CD14-positive monocyte (primary cell): ENCODE results near the gene TICRR. TPM values are rescaled to one million over a fixed set of nuclear protein-coding genes. Genes with fewer than 3 reads are reported as not detected.
A peak's percentile ranks its signal among the peaks of the same experiment; 100 is the strongest.

Experiments
- DNase-seq, 3 donors: peaks; one replicate each; pipeline ENCODE4 v3.0.0-alpha.2; 2011 to 2022
- H2AFZ ChIP-seq: 2 replicates; pipeline ENCODE4 v1.6.0; 2012; ENCODE audit warnings: mild to moderate bottlenecking, low read depth, low read length, inconsistent platforms; ENCODE audit not compliant: insufficient read depth, poor library complexity, severe bottlenecking
- H3K27ac ChIP-seq, 2 donors: 1 replicate in 1 of 2; 2 replicates in 1 of 2; pipeline ENCODE4 v1.5.1; 2012 to 2013; ENCODE audit warnings: low read length in 2 of 2, control low read depth in 1 of 2, inconsistent platforms in 1 of 2, low read depth in 1 of 2, mild to moderate bottlenecking in 1 of 2
- H3K27me3 ChIP-seq, 2 donors: one replicate each; pipeline versions ENCODE4 v1.6.0 to v1.6.1; 2011 to 2013; ENCODE audit warnings: low read length in 2 of 2; ENCODE audit not compliant: control insufficient read depth in 2 of 2, insufficient read depth in 2 of 2
- H3K36me3 ChIP-seq, 2 donors: replicated peaks in 1 of 2; 1 replicate in 1 of 2; 2 replicates in 1 of 2; pipeline versions ENCODE4 v1.5.1 to v1.6.1; 2012 to 2013; ENCODE audit warnings: low read length in 2 of 2, control low read depth in 1 of 2, inconsistent platforms in 1 of 2, mild to moderate bottlenecking in 1 of 2; ENCODE audit not compliant: insufficient read depth in 2 of 2, control insufficient read depth in 1 of 2
- H3K4me1 ChIP-seq, 2 donors: 1 replicate in 1 of 2; 2 replicates in 1 of 2; pipeline versions ENCODE4 v1.5.1 to v1.6.1; 2012 to 2013; ENCODE audit warnings: low read length in 2 of 2, control low read depth in 1 of 2, inconsistent platforms in 1 of 2, mild to moderate bottlenecking in 1 of 2, moderate library complexity in 1 of 2; ENCODE audit not compliant: insufficient read depth in 2 of 2, control insufficient read depth in 1 of 2
- H3K4me2 ChIP-seq: replicated peaks from 2 replicates; pipeline ENCODE3; 2012; ENCODE audit warnings: low read length, moderate library complexity, mild to moderate bottlenecking; ENCODE audit not compliant: poor library complexity, severe bottlenecking; ENCODE audit errors: extremely low read depth
- H3K4me3 ChIP-seq, 3 experiments: fragments of 200-600 bp in 1 of 3; sonication (generic) in 1 of 3; replicated peaks in 1 of 3; 1 replicate in 2 of 3; 2 replicates in 1 of 3; pipeline ENCODE4 v1.5.1; 2011 to 2013; ENCODE audit warnings: low read length in 3 of 3, mild to moderate bottlenecking in 3 of 3, control low read depth in 2 of 3, low read depth in 2 of 3, inconsistent platforms in 1 of 3, moderate library complexity in 1 of 3
- H3K79me2 ChIP-seq: 2 replicates; pipeline ENCODE4 v1.6.0; 2012; ENCODE audit warnings: mild to moderate bottlenecking, control low read depth, inconsistent platforms, low read length, moderate library complexity; ENCODE audit not compliant: insufficient read depth
- H3K9ac ChIP-seq: 2 replicates; pipeline ENCODE4 v1.6.0; 2017; ENCODE audit warnings: low read length, mild to moderate bottlenecking; ENCODE audit not compliant: insufficient read depth, poor library complexity, severe bottlenecking
- H3K9me3 ChIP-seq, 2 donors: replicated peaks in 1 of 2; 1 replicate in 1 of 2; 2 replicates in 1 of 2; pipeline versions ENCODE4 v1.5.1 to v1.6.1; 2012 to 2013; ENCODE audit warnings: low read length in 2 of 2, control low read depth in 1 of 2; ENCODE audit not compliant: control insufficient read depth in 1 of 2, insufficient read depth in 1 of 2
- H4K20me1 ChIP-seq: 2 replicates; pipeline ENCODE4 v1.6.0; 2012; ENCODE audit warnings: mild to moderate bottlenecking, low read length, control low read depth, moderate library complexity; ENCODE audit not compliant: insufficient read depth
- H3K27ac Mint-ChIP-seq, 7 donors: one replicate each; pipeline ENCODE4 v1.8.0; 2020; ENCODE audit warnings: mild to moderate bottlenecking in 7 of 7, mixed read lengths in 7 of 7, moderate library complexity in 6 of 7, inconsistent platforms in 2 of 7
- H3K27me3 Mint-ChIP-seq, 3 donors: one replicate each; pipeline ENCODE4 v1.8.0; 2021 to 2022; ENCODE audit warnings: low read depth in 3 of 3, mild to moderate bottlenecking in 3 of 3, mixed read lengths in 3 of 3, moderate library complexity in 3 of 3, inconsistent platforms in 1 of 3
- H3K36me3 Mint-ChIP-seq, 2 donors: one replicate each; pipeline ENCODE4 v1.8.0; 2020; ENCODE audit warnings: mixed read lengths in 2 of 2, inconsistent platforms in 1 of 2, mild to moderate bottlenecking in 1 of 2
- H3K4me1 Mint-ChIP-seq: one replicate; pipeline ENCODE4 v1.8.0; 2020; ENCODE audit warnings: mild to moderate bottlenecking, mixed read lengths
- H3K4me3 Mint-ChIP-seq, 2 donors: one replicate each; pipeline ENCODE4 v1.8.0; 2020; ENCODE audit warnings: mild to moderate bottlenecking in 2 of 2, mixed read lengths in 2 of 2, moderate library complexity in 1 of 2
- H3K9me3 Mint-ChIP-seq, 7 donors: one replicate each; pipeline ENCODE4 v1.8.0; 2020 to 2022; ENCODE audit warnings: mixed read lengths in 7 of 7, mild to moderate bottlenecking in 6 of 7, moderate library complexity in 6 of 7, inconsistent platforms in 2 of 7
- CTCF ChIP-seq: fragments of 200-600 bp; IDR thresholded peaks from one replicate; pipeline ENCODE4 v1.8.0; 2022; ENCODE audit warnings: antibody characterized with exemption, mild to moderate bottlenecking
- WGBS: methylation state at CpG from one replicate; pipeline ENCODE4 v1.1.5; 2013; ENCODE audit warnings: missing lambda C conversion rate; ENCODE audit not compliant: insufficient coverage; 5-methylcytosine and 5-hydroxymethylcytosine counted together
- intact Hi-C, 2 donors: fragments of 100-400 bp; cut with micrococcal nuclease; formaldehyde crosslinking; loops; one replicate each; pipeline versions ENCODE4 v1.15.0 to v1.15.1; 2023
- polyA plus RNA-seq, 3 donors: library from polyadenylated mRNA; depleted of rRNA in 1 of 3; unstranded in 2 of 3; stranded (reverse) in 1 of 3; fragments of 300-500 nt in 2 of 3; fragments of >200 nt in 1 of 3; fragmentation: Illumina TruSeq in 2 of 3; gene quantifications; 1 replicate in 2 of 3; 2 replicates in 1 of 3; pipeline ENCODE4 v1.2.3, GENCODE V29; 2012 to 2021

The TICRR gene
- polyA plus RNA-seq, 3 donors, result not detected

- Histone ChIP-seq H3K4me2 (no peak overlapping the region), H3K9ac (no peak overlapping the region), H3K27ac (no peak overlapping the region), H3K9me3 (no peaks in the 10 kb centered on the region), H3K36me3 (no peaks in the 10 kb centered on the region), H4K20me1 (no peaks in the 10 kb centered on the region), H3K4me3 (no peak overlapping the region), H3K79me2 (no peaks in the 10 kb centered on the region), H3K27me3 (peaks cover 30 to 39% of the 10 kb centered on the region in 2 donors), H3K4me1 (peaks cover 7 to 14% of the 10 kb centered on the region in 2 donors), H2AFZ (no peak overlapping the region)
- no peak for TF ChIP-seq CTCF
- H3K4me1 Mint-ChIP-seq, result peaks cover 14% of the 10 kb centered on the region
- H3K36me3 Mint-ChIP-seq, result peaks cover 7 to 15% of the 10 kb centered on the region in 2 donors
- H3K27ac Mint-ChIP-seq, result no peak overlapping the region
- H3K4me3 Mint-ChIP-seq, result peak overlapping the region in 1 of 2 donors; percentile 93
- peaks cover 28 to 55% (median 47%) of the 10 kb centered on the region in 3 donors for H3K27me3 Mint-ChIP-seq
- no peak for DNase-seq
- H3K9me3 Mint-ChIP-seq, result peaks cover 0 to 9% (median 7%) of the 10 kb centered on the region in 7 donors
- intact Hi-C loops, result no loop called here
- WGBS, result 89% methylated on average over 4 of the region's 7 CpGs
Measured at GRCh38 chr15:89656116-89656815, 81.0 kb downstream of the TICRR start.

DNA sequence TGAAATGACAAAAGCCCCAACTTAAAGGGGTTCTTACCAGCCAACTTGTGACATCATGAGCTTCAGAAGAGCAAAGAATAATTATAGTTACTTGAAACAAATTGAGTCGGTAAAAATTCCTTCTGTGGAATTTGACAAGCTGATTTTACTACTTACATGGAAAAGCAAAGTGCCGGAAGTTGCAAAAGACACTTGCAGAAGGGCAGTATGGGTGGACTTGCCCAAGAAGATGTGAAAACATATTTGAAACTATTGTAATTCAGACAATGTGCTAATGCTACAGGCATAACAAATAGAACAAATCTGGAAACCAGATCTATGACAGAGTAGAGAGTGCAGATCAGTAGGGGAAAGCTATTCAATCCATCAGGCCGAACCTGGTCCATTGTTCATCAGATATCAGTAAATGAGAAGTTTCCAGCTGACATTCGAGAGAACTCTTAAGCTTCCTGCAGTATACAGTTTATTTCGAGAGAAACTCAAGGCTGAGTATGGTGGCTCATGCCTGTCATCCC is 82.5 kb downstream of the TICRR start:
- no peak overlapping the region for H2AFZ ChIP-seq
- no peak for TF ChIP-seq CTCF
- H3K27me3 ChIP-seq, result peaks cover 30 to 39% of the 10 kb centered on the region in 2 donors
- no peak overlapping the region for H3K9ac ChIP-seq
- Mint-ChIP-seq H3K36me3 (peaks cover 7 to 15% of the 10 kb centered on the region in 2 donors), H3K4me1 (peaks cover 16% of the 10 kb centered on the region), H3K9me3 (peaks cover 0 to 9% (median 7%) of the 10 kb centered on the region in 7 donors), H3K27ac (no peak overlapping the region), H3K4me3 (no peak overlapping the region), H3K27me3 (peaks cover 28 to 53% (median 45%) of the 10 kb centered on the region in 3 donors)
- no peak overlapping the region for H3K4me3 ChIP-seq
- intact Hi-C loops, result no loop called here
- H4K20me1 ChIP-seq, result no peaks in the 10 kb centered on the region
- DNase-seq, result no peak
- H3K4me1 ChIP-seq, result peaks cover 7 to 14% of the 10 kb centered on the region in 2 donors
- no peak overlapping the region for H3K27ac ChIP-seq
- WGBS, result 86% methylated on average over 1 of the region's 5 CpGs
- no peaks in the 10 kb centered on the region for H3K36me3 ChIP-seq
- no peaks in the 10 kb centered on the region for H3K79me2 ChIP-seq
- no peaks in the 10 kb centered on the region for H3K9me3 ChIP-seq
- H3K4me2 ChIP-seq, result no peak overlapping the region
